ENCODE measurements around the gene ULK1. TPM values are rescaled to one million over a fixed set of nuclear protein-coding genes. Genes with fewer than 3 reads are reported as not detected.

ULK1 gene
- total RNA-seq, 4 donors from 2014 or later, result 27.9 to 81.2 (median 48.6) TPM

DNA sequence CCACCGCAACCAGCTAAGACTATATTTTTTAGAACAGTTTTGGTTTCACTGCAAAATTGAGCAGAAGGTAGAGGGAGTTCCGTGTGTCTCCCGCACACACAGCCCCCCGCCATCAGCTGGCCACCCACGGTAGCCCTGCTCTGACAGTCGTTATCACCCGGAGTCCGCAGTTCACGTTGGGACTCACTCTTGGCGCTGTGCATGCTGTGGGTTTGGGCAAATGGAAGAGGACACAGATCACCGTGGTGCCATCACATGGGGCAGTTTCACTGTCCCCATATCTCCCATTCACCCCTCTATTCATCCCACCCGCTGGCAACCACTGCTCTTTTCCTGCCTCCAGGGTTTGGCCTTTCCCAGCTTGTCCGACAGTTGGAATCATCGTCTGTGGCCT lies 31.8 kb upstream of the ULK1 start:
- no peaks in the 10 kb centered on the region for H3K27me3 ChIP-seq
- in situ Hi-C loops (cut with MboI; ENCODE audit: low sequenced_read_pairs in 4 of 4) (no loop called here), intact Hi-C loops (cut with DNase I; ENCODE audit: low total_unique reads) (no loop called here)
- H3K4me1 ChIP-seq, result no peaks in the 10 kb centered on the region
- no peaks in the 10 kb centered on the region for H3K36me3 ChIP-seq
- no peak overlapping the region for H3K4me3 ChIP-seq
- H3K9me3 ChIP-seq, result no peaks in the 10 kb centered on the region
- no peak for DNase-seq
- no peak for TF ChIP-seq POLR2A (IDR thresholded peaks at IDR 0.05)
- TF ChIP-seq, protein P1, sequence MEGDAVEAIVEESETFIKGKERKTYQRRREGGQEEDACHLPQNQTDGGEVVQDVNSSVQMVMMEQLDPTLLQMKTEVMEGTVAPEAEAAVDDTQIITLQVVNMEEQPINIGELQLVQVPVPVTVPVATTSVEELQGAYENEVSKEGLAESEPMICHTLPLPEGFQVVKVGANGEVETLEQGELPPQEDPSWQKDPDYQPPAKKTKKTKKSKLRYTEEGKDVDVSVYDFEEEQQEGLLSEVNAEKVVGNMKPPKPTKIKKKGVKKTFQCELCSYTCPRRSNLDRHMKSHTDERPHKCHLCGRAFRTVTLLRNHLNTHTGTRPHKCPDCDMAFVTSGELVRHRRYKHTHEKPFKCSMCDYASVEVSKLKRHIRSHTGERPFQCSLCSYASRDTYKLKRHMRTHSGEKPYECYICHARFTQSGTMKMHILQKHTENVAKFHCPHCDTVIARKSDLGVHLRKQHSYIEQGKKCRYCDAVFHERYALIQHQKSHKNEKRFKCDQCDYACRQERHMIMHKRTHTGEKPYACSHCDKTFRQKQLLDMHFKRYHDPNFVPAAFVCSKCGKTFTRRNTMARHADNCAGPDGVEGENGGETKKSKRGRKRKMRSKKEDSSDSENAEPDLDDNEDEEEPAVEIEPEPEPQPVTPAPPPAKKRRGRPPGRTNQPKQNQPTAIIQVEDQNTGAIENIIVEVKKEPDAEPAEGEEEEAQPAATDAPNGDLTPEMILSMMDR (IDR thresholded peaks at IDR 0.05 in 4 of 5, conservative IDR thresholded peaks at IDR 0.05 in 1 of 5), result no peak
- H3K27ac ChIP-seq, result no peak overlapping the region
- ATAC-seq, result no peak

DNA sequence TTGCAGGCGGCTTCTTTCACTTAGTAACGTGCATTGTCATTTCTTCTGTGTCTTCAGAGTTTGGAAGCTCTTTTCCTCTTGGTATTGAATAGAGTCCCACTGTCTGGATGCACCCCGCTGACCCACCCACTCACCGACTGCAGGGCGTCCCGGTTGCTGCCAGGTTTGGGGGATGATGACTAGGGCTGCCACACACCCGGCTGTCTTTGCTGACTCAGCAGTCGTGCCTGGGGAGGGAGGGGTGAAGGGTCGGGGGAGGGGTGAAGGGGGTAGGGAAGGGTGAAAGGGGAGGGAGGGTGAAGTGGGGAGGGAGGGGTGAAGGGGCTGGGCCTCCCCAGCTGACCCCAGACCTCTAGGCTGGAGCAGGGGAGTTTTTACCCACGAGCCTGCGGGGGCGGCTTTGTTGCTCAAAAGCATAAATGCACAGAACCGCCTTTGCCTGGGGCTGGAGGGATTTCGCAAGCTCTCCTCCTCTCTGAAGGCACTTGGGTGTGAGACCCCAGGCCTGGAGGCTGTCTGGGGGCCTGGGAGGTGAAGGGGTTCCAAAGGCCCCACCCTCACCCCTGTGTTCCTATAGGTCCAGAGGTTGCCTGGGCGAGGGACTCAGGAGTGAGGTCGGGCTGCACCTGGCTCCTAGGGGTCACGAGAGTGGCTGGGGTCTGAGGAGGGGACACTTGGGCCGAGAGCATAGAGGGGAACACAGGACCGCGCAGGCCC lies 31.3 kb upstream of the ULK1 start:
- H3K27me3 ChIP-seq, result no peaks in the 10 kb centered on the region
- in situ Hi-C loops (cut with MboI; ENCODE audit: low sequenced_read_pairs in 4 of 4) (no loop called here), intact Hi-C loops (cut with DNase I; ENCODE audit: low total_unique reads) (no loop called here)
- H3K4me3 ChIP-seq, result no peak overlapping the region
- H3K4me1 ChIP-seq, result no peaks in the 10 kb centered on the region
- no peaks in the 10 kb centered on the region for H3K36me3 ChIP-seq
- TF ChIP-seq POLR2A (IDR thresholded peaks at IDR 0.05), result no peak
- no peaks in the 10 kb centered on the region for H3K9me3 ChIP-seq
- DNase-seq, result no peak
- H3K27ac ChIP-seq, result no peak overlapping the region
- ATAC-seq, result no peak

DNA sequence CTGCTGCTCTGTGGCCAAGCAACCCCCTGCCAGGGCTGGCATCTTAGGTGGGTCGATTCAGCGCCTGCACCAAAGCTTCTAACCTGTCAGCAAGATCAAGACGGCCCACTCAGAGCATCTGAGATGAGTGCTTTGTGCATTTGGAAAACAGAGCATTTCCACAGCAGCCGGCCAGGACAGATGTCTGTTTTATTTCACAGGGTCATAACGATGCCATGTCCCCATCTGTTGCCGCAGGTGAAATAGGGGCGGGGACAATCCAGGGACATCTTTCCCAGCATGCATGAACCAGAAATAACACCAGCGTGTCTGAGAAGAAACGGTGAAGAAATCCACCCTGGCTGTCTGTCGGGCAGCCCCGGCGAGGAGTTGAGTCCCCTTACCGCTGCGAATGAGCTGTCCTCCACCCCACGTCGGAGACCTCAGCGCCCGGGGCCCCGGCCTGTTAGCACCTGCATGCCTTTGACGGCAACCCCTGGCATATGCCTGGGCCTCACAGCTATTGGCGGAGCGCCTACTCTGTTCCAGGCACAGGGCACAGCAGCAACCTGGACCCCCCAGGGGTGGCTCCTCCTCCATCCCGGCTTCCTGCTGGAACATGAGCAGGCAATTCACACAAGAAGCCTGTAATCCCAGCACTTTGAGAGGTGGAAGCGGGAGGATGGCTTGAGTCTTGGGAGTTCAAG lies 30.6 kb upstream of the ULK1 start:
- no peaks in the 10 kb centered on the region for H3K4me1 ChIP-seq
- ATAC-seq (no peak), DNase-seq (no peak)
- intact Hi-C loops (cut with DNase I; ENCODE audit: low total_unique reads), result no loop called here
- in situ Hi-C loops (cut with MboI; ENCODE audit: low sequenced_read_pairs in 4 of 4), result no loop called here
- no peaks in the 10 kb centered on the region for H3K9me3 ChIP-seq
- no peak overlapping the region for H3K4me3 ChIP-seq
- no peak overlapping the region for H3K27ac ChIP-seq
- TF ChIP-seq POLR2A (IDR thresholded peaks at IDR 0.05), result no peak
- TF ChIP-seq, protein P1 (IDR thresholded peaks at IDR 0.05 in 4 of 5, conservative IDR thresholded peaks at IDR 0.05 in 1 of 5), result no peak
- H3K36me3 ChIP-seq, result no peaks in the 10 kb centered on the region
- no peaks in the 10 kb centered on the region for H3K27me3 ChIP-seq

DNA sequence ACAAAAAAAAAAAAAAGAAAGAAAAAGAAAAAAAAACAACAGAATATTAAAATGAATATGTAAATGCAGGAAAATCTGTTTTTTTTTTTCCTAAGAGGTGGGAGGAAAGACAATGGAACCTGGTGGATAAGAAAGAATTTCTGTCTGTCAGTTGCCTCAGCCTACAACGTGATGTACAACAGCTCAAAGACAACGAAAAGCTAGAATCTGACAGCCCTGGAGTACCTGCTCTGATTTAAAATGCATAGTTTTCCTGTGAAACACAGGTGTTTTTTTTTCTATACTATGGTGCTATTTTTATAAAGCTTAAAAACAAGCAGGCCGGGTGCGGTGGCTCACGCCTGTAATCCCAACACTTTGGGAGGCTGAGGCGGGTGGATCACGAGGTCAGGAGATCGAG lies 30.0 kb upstream of the ULK1 start:
- no peaks in the 10 kb centered on the region for H3K36me3 ChIP-seq
- no peaks in the 10 kb centered on the region for H3K4me1 ChIP-seq
- intact Hi-C loops (cut with DNase I; ENCODE audit: low total_unique reads), result no loop called here
- in situ Hi-C loops (cut with MboI; ENCODE audit: low sequenced_read_pairs in 4 of 4), result no loop called here
- H3K9me3 ChIP-seq, result no peaks in the 10 kb centered on the region
- H3K4me3 ChIP-seq, result no peak overlapping the region
- no peak overlapping the region for H3K27ac ChIP-seq
- no peaks in the 10 kb centered on the region for H3K27me3 ChIP-seq
- ATAC-seq (no peak), DNase-seq (no peak)
- TF ChIP-seq POLR2A (IDR thresholded peaks at IDR 0.05), result no peak
- TF ChIP-seq, protein P1 (IDR thresholded peaks at IDR 0.05 in 4 of 5, conservative IDR thresholded peaks at IDR 0.05 in 1 of 5), result no peak

DNA sequence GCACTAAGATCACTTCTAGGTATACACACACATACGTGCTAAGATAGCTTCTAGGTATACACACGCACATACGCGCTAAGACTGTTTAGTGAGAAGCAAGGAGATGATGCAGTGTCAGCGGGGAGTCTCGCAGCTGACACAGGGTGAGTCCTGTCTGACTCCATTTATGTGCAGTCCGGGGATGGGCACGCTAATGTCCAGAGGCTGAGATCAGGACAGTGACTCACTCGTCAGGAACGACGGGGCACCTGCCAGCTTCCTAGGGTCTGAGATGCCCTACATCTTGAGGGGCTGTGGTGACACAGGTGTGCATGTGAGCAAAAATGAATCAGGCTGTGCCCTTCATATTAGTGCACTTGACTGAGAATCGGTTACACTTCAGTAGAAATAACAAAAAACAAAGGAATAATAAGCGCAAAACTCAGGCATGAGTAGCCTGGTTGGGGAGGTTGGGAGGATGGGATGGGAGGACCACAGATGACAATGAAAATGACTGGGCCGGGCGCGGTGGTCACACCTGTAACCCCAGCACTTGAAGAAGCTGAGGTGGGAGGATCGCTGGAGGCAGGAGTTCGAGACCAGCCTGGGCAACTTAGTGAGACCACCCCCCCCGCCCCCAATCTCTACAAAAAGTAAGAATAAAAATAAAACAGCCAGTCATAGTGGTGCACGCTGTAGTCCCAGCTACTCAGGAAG lies 29.1 kb upstream of the ULK1 start:
- H3K27me3 ChIP-seq, result no peaks in the 10 kb centered on the region

More for the DNA sequence above, 29.1 kb upstream of the ULK1 start:
- H3K36me3 ChIP-seq, result no peaks in the 10 kb centered on the region
- H3K27ac ChIP-seq, result no peak overlapping the region
- no peak for TF ChIP-seq POLR2A (IDR thresholded peaks at IDR 0.05)
- TF ChIP-seq, protein P1 (IDR thresholded peaks at IDR 0.05 in 4 of 5, conservative IDR thresholded peaks at IDR 0.05 in 1 of 5), result no peak
- intact Hi-C loops (cut with DNase I; ENCODE audit: low total_unique reads), result no loop called here
- DNase-seq (no peak), ATAC-seq (no peak)
- in situ Hi-C loops (cut with MboI; ENCODE audit: low sequenced_read_pairs in 4 of 4), result no loop called here
- no peak overlapping the region for H3K4me3 ChIP-seq
- H3K9me3 ChIP-seq, result no peaks in the 10 kb centered on the region
- H3K4me1 ChIP-seq, result no peaks in the 10 kb centered on the region
